Glomerular visceral epithelial cell (primary cell): ENCODE results near the gene AIF1.

Experiments used
- DNase-seq: peaks from one replicate; pipeline ENCODE4 v3.0.0-alpha.2; 2016; ENCODE audit errors: extremely low spot score

AIF1 gene

DNA sequence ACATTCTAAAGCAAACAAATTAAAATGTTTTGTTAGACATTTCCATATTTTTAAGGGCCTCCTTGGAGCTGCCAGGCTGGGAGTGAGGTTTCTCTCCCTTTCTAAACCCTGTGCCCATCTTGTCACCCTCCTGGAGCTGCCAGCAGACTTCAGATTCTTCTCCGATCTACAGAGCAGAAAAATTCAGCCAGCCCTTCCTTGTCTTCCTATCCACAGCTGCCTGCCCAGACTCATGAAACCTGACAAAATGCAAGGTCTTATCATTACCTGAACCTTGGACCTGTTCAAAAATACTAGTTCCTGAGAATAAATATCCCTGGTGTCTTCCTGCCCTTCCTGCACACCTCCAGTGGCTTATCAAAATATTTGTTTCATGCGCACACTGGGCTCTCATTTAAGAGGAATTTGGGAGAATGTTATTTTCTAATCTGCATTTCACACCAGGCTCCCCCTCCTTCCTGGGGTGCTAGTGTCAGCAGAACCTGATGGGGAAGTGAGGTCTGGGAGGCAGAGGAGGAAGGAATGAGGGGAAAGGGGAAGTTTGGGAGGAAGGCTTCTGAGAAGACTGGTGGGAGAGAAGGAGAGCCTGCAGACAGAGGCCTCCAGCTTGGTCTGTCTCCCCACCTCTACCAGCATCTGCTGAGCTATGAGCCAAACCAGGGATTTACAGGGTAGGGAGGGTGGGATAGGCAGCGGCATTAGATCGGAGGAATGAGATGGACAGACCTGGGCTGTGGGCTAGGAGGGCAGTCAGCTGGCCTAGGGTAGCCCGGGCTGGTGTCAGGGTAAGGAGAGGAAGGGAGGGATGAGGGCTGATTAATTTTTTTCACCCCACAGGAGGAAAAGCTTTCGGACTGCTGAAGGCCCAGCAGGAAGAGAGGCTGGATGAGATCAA is at the start of gene AIF1:
AIF1 (plus strand) TSS at position 551 of the 895 bp plus-strand sequence; CDS start at position 647, 96 bp downstream.
- no peak for DNase-seq

DNA sequence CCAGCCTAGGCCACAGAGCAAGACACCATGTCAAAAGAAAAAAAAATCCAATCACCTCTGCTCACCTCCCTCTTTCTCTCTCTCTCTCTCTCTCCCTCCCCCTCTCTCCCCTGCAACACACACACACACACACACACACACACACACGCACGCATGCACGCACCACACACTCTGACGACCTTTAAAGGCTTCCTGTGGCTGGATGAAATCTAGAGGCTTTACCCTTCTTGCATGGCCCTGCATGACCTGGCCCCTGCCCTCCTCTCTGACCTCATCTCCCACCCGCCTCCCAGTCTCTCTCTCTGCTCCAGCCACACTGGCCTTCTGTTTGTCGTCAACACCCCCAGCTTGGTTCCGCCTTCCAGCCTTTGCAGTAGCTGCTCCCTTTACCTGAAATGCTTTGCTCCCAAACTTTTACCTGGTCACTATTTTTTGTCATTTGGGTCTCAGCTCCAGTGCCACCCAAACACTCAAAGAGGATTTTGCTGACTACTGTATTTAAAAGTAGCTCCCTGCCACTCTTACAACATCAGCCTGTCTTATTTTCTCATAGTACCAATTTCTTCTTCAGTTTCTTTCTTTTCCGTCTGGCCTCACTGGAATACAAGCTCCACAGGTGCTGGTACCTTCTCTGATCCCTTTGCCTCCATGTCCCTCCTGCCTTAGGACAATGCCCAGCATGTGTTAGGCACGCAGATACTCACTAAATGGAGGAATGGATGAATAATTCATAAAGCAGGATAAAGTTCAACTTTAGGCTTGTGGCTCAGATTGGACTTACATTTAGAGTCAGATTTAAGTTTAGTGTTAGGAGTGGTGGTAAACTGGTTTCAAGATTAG is 47.3 kb upstream of the AIF1 start:
- no peak for DNase-seq

DNA sequence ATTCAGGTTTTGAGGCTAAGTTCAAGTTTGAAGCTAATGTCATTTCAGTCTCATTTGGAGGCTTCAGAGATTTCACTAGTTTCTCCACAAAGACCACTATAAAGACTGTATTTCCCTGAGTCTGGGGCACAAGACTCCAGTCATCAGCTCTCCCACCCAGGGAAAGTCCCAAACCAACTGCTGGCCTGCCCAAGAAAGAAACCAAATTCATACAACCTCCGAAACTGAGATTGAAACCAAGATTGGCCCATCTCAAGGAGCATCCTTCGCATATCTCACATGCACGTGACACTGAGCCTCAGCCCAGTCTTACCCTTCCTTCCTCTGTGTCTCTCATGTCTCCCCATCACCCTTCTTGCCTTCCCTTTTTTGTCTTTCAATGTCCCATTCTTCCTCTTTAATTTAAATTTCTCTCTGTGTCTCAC is 46.5 kb upstream of the AIF1 start:
- no peak for DNase-seq

- no peak for DNase-seq
These were observed 45.0 kb upstream of the AIF1 start for GRCh38 chr6:31569861-31570536.

DNA sequence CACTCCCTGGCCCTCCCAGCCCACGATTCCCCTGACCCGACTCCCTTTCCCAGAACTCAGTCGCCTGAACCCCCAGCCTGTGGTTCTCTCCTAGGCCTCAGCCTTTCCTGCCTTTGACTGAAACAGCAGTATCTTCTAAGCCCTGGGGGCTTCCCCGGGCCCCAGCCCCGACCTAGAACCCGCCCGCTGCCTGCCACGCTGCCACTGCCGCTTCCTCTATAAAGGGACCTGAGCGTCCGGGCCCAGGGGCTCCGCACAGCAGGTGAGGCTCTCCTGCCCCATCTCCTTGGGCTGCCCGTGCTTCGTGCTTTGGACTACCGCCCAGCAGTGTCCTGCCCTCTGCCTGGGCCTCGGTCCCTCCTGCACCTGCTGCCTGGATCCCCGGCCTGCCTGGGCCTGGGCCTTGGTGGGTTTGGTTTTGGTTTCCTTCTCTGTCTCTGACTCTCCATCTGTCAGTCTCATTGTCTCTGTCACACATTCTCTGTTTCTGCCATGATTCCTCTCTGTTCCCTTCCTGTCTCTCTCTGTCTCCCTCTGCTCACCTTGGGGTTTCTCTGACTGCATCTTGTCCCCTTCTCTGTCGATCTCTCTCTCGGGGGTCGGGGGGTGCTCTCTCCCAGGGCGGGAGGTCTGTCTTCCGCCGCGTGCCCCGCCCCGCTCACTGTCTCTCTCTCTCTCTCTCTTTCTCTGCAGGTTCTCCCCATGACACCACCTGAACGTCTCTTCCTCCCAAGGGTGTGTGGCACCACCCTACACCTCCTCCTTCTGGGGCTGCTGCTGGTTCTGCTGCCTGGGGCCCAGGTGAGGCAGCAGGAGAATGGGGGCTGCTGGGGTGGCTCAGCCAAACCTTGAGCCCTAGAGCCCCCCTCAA is 42.8 kb upstream of the AIF1 start, which contains the start of gene LTA:
LTA (plus strand) TSS at position 249 of the 871 bp plus-strand sequence; CDS start at position 703, 454 bp downstream.
- DNase-seq = no peak

- no peak for DNase-seq
These were observed 41.6 kb upstream of the AIF1 start for GRCh38 chr6:31573239-31574105.

DNA sequence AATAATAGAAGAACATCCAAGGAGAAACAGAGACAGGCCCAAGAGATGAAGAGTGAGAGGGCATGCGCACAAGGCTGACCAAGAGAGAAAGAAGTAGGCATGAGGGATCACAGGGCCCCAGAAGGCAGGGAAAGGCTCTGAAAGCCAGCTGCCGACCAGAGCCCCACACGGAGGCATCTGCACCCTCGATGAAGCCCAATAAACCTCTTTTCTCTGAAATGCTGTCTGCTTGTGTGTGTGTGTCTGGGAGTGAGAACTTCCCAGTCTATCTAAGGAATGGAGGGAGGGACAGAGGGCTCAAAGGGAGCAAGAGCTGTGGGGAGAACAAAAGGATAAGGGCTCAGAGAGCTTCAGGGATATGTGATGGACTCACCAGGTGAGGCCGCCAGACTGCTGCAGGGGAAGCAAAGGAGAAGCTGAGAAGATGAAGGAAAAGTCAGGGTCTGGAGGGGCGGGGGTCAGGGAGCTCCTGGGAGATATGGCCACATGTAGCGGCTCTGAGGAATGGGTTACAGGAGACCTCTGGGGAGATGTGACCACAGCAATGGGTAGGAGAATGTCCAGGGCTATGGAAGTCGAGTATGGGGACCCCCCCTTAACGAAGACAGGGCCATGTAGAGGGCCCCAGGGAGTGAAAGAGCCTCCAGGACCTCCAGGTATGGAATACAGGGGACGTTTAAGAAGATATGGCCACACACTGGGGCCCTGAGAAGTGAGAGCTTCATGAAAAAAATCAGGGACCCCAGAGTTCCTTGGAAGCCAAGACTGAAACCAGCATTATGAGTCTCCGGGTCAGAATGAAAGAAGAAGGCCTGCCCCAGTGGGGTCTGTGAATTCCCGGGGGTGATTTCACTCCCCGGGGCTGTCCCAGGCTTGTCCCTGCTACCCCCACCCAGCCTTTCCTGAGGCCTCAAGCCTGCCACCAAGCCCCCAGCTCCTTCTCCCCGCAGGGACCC is 40.6 kb upstream of the AIF1 start:
- no peak for DNase-seq

GRCh38 chr6:31575335-31575901 is 39.6 kb upstream of the AIF1 start, which contains the start of gene TNF:
Gene TNF (plus strand): TSS chr6:31575565. CDS start chr6:31575742, 177 bp downstream.
- peak; percentile 92 for DNase-seq

- DNase-seq = no peak
These were observed 38.9 kb upstream of the AIF1 start for GRCh38 chr6:31575952-31576685.

DNA sequence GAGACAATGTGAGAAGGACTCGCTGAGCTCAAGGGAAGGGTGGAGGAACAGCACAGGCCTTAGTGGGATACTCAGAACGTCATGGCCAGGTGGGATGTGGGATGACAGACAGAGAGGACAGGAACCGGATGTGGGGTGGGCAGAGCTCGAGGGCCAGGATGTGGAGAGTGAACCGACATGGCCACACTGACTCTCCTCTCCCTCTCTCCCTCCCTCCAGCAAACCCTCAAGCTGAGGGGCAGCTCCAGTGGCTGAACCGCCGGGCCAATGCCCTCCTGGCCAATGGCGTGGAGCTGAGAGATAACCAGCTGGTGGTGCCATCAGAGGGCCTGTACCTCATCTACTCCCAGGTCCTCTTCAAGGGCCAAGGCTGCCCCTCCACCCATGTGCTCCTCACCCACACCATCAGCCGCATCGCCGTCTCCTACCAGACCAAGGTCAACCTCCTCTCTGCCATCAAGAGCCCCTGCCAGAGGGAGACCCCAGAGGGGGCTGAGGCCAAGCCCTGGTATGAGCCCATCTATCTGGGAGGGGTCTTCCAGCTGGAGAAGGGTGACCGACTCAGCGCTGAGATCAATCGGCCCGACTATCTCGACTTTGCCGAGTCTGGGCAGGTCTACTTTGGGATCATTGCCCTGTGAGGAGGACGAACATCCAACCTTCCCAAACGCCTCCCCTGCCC is 38.0 kb upstream of the AIF1 start:
- DNase-seq = no peak

DNA sequence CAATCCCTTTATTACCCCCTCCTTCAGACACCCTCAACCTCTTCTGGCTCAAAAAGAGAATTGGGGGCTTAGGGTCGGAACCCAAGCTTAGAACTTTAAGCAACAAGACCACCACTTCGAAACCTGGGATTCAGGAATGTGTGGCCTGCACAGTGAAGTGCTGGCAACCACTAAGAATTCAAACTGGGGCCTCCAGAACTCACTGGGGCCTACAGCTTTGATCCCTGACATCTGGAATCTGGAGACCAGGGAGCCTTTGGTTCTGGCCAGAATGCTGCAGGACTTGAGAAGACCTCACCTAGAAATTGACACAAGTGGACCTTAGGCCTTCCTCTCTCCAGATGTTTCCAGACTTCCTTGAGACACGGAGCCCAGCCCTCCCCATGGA is 37.5 kb upstream of the AIF1 start:
- no peak for DNase-seq

DNA sequence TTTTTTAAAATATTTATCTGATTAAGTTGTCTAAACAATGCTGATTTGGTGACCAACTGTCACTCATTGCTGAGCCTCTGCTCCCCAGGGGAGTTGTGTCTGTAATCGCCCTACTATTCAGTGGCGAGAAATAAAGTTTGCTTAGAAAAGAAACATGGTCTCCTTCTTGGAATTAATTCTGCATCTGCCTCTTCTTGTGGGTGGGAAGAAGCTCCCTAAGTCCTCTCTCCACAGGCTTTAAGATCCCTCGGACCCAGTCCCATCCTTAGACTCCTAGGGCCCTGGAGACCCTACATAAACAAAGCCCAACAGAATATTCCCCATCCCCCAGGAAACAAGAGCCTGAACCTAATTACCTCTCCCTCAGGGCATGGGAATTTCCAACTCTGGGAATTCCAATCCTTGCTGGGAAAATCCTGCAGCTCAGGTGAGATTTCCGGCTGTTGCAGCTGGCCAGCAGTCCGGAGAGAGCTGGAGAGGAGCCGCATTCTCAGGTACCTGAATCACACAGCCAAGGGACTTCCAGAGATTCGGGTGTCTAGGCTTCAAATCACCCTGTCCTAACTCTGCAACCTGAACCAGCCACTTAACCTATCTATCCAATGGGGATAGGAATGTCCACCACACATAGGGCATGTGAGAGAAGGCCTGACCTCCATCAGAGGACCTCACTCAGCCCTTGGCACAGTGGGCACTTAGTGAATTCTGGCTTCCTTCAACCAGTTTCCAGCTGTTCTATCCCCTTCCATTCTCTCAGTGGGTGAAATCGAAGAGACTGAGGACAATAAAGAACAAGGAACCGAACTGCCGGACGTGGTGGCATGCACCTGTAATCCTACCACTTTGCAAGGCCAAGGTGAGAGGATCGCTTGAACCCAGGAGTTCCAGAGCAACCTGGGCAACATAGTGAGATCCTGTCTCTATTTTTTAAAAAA is 36.6 kb upstream of the AIF1 start:
- DNase-seq = peak; percentile 66

- no peak for DNase-seq
These were observed 35.9 kb upstream of the AIF1 start for GRCh38 chr6:31579119-31579505.

DNA sequence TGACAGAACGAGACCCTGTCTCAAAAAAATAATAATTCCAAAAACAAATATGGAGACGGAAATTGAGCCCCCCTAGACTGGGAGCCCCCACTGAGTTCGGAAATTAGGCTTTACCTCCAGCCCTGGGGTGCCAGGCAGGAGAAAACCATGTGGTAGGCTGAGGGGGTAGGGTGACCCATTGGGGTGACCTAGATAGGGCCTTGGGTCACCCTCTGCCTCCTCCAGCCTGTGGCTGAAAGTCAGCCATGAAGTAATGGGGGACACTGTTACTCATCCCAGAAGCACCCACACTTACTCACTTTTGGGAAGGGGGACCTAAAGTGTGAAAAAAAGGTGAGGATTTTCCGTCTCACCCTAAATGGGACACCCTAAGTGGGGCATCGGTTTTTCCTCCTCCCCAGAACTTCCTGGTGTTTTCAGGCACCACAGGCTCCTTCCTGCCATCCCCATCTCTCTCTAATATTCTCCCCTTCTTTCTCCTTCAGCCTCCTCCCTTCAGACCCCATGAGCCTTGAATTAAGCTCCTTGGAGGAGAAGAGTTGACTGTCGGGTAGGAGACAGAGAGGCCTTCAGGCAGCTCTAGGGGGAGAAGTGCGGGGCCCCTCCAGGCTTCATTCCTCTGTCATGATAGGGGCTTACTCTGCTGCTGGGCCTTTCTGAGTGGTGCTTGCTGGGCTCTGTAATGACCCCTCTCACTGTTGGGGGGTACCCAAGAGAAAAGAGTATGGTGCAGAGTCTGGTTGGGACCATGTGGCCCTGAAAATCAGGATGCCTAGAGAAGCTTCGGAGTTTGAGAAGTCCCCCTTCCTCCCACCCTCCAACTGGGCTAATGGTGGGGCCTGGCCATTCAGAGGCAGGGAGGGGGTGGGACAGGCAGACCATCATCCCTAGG is 35.2 kb upstream of the AIF1 start:
- DNase-seq = no peak

DNA sequence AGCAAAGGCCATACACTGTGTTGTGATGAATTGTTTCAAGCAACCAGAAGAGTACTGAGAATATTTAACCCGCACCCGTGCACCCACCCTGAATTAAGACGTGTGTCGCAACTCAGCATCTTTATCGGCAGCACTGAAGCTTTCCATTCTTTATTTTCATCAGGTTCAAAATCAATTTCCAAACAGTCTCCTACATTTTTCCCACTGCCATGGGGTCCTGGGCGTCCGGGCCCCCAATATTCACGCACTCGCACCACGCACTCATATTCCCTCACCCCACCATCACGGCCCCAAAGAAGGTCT is 34.6 kb upstream of the AIF1 start:
- DNase-seq = no peak
